GM21529 (cell line): ENCODE results near the gene PPP3CA.
A peak's percentile ranks its signal among the peaks of the same experiment; 100 is the strongest.

ENCODE experiments used
- ATAC-seq: cut with Tn5 transposase; IDR thresholded peaks from one replicate; pipeline ENCODE4 v1.9.1; 2021; ENCODE audit not compliant: unreplicated experiment

The PPP3CA gene

DNA sequence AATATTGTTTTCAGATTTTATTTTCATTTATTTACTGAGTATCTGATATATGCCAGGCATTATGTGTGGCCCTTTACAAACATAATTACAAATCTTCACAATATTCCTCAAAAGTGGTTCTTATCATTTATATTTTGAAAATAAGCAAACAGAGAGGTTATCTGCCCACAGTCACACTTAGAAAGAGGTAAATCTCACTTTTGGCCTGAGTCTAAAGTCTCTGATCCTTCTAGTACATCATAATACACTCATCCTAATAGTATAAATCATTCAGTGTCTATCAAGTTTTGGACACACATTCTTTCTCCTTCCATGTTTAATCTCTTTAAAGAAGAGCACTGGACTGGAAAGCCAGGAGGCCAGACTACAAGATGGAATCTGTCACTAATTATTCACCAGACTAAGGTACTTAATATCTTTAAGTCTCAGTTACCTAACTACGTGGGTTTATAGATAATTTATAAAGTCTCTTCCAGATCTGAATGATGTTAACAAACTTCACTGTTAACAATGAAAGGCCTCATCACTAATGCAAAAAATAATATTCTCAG is 281.3 kb downstream of the PPP3CA start:
- no peak for ATAC-seq

- no peak for ATAC-seq
Observed at GRCh38 chr4:101065346-101065745, 282.0 kb downstream of the PPP3CA start.

DNA sequence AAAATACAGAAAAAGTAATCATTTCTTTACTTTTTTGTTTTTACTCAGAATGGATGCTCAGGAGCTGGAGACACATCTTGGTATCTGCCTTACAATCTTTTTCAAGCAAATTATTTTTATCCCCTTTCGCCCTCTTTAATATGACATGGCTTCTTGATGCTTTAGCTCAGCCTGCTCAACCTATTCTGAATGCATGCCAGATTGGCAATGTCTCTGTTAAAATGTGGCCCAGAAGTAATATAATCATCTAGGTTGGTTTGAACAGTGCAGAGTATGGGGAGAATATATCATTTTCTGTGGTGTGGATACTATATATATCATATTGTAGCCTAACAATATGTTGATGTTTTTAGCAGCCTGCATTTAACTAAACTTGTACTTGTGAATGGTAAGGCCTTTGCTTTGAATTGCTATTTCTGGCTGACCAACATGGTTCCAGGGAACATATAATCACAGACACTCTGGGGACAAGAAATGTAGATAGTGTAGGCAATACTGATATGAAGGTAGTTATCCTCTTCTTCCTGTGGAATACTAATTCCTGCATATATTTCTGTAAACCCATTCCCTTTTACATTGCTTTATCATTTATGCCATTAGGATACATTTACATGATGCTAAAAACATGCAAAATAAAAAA is 282.7 kb downstream of the PPP3CA start:
- no peak for ATAC-seq

GRCh38 chr4:101055392-101055791 is 291.9 kb downstream of the PPP3CA start:
- ATAC-seq = no peak

GRCh38 chr4:101050837-101051205 is 296.5 kb downstream of the PPP3CA start:
- ATAC-seq = no peak

- no peak for ATAC-seq
Observed at GRCh38 chr4:101050088-101050836, 297.1 kb downstream of the PPP3CA start.

GRCh38 chr4:101049549-101050001 is 297.8 kb downstream of the PPP3CA start:
- ATAC-seq = no peak

GRCh38 chr4:101044766-101045165 is 302.6 kb downstream of the PPP3CA start:
- ATAC-seq = no peak

GRCh38 chr4:101042847-101043246 is 304.5 kb downstream of the PPP3CA start:
- no peak for ATAC-seq

DNA sequence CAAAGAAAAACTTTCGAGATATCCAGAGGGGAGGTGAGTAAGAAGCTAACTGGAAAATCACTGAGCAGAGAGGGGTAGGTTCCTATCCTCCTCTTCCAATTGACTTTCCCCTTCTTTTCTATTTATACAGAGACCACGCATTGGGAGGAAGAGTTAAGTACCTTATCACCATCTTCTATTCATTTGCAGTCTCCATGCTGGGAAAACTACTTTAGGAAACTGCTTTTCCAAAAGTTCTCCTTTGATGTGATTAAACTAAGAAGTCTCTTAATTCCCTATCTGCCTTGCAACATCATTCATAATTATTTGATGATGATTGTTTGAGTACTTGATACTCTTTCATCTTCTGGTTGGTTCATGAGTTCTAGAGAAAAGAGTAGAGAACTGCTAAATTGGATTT is 306.6 kb downstream of the PPP3CA start:
- ATAC-seq = no peak

GRCh38 chr4:101039367-101039766 is 308.0 kb downstream of the PPP3CA start:
- ATAC-seq = no peak

DNA sequence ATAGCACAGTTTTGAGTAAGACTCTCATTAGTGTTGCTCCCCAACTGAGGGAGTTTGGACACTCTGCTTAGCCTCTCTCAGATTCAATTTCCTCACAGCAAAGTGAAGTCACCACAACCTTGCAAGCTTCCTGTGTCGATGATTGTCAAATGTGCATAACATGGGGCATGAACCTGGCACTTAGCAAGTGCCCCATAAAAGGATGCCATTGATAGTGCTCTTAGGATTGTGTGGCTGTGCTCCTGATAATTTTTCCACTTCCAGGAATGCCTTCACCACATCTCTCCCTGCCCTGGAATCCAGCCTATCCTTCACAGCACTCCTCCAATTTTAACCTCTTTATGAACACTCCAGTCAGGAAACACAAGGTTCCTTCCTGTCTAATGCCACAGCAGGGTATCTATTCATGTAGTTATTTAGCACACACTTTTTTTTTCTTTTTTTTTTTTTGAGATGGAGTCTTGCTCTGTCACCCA is 309.4 kb downstream of the PPP3CA start:
- ATAC-seq = peak; percentile 51

DNA sequence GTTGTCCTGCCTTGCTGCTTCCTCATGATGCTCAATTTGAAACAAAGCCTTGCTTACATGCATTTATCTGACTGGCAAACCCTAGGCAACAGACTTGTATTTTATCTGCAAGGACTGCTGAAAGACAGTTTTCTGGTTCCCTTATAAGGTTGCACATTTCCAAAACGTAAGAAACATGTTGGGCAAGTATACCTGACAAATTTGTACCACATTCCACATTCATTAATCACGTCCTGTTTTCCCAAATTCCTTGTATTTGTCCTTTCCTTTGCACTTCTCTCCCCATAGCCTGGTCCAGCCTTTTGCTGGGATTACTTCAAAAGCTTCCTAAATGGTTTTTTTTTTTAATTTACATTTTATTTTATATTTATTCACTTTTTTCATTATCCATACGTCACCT is 310.1 kb downstream of the PPP3CA start:
- no peak for ATAC-seq

- no peak for ATAC-seq
Observed at GRCh38 chr4:101035487-101035886, 311.8 kb downstream of the PPP3CA start.

GRCh38 chr4:101033986-101034385 is 313.3 kb downstream of the PPP3CA start:
- ATAC-seq = no peak

- ATAC-seq = no peak
Observed at GRCh38 chr4:101032541-101032940, 314.8 kb downstream of the PPP3CA start.

DNA sequence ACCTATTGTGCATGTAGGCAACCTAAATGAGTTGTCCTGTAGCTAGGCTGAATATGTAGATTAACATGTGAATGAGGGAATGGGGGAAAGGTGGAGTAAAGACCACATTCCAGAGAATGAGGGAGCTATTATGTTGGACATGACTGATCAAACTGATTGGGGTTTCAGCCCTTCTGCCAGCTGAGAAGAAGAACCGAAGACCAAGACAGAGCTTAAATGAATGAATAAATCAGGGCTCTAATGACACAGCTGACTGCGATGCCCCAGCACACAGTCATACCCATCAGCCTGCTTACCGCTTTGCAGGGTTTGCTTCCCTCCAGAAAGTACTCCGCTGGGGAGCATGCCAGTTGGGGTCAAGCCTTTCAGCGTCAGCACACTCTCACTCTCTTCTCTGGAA is 315.4 kb downstream of the PPP3CA start:
- no peak for ATAC-seq

DNA sequence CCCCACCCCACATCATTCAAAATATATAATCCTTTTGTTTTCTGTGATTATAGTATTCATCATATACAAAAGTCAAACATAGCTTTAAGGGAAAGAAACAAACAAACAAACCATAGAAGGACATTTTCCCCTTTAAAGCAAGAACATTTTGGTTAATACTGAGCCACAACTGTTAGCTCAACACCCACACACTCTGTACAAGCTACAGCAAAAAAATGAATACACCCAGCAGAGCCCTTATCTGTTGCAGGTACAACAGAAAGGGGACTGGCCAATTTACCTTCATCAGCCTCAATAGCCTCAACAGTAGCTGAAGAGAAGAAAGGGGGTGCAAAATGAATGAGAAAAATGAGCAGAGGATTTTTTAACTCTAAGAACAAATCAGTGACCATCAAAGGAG is 318.4 kb downstream of the PPP3CA start:
- peak; percentile 55 for ATAC-seq

- no peak for ATAC-seq
Observed at GRCh38 chr4:101027721-101028120, 319.6 kb downstream of the PPP3CA start.

GRCh38 chr4:101025755-101026154 is 321.6 kb downstream of the PPP3CA start:
- ATAC-seq = no peak

DNA sequence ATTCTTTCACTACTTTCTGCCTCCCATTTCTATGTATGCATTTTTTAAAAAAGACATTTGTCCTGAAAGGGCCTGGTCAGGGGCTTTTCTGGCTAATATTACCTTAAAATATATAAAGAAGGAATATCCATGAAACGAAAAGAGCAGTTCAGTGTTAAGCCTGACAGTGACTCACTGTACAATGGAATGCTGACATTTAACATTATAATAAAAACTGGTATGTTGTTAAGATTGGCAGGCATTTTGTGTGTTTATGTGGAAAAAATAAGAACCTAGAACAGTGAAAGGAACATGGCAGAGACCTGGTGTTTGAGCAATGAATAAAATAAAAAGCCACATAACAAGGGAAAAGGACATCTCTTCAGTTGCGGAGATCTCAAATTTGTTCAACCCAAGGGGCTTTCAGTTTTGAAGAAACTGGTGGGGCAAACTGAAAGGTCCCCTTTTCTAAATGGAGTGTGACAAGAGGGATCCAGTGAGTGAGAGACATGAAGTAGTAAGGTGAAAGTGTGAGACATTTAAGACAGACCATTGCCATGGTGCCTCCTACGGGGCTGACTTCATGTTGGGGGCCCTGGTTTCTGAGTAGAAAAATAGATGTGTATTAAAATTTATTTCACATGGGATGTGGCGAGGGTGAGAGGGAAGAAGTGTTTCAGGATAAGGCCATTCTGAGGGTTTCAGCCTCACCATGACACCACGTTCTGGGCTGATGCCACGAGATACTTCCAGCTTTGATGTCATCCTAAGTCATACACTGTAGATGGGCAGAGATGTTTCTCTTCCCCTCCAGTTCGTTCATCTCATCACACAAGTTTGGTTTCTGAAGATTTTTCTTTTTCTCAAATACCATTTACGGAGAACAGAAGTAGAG is 324.9 kb downstream of the PPP3CA start:
- ATAC-seq = no peak
